Effector memory CD8-positive, alpha-beta T cell (primary cell): ENCODE measurements around the gene CDKAL1.
"Not testable (repeated sequence)": the region's sequence is repeated elsewhere in the genome, so short reads cannot be mapped to it uniquely, and the experiment has no call there.

Experiments
- ATAC-seq: fragments of 150-1000 bp; cut with Tn5 transposase; replicated peaks from 2 replicates; pipeline ENCODE4 v1.10.0; 2021; ENCODE audit warnings: mild to moderate bottlenecking, moderate library complexity
- DNase-seq, 3 experiments: peaks; one replicate each; pipeline ENCODE4 v3.0.0; 2021
- H3K27ac Mint-ChIP-seq, 2 donors: one replicate each; pipeline ENCODE4 v1.8.0; 2022; ENCODE audit warnings: mild to moderate bottlenecking in 2 of 2, mixed read lengths in 2 of 2, moderate library complexity in 2 of 2
- H3K27me3 Mint-ChIP-seq, 2 donors: one replicate each; pipeline ENCODE4 v1.8.0; 2022; ENCODE audit warnings: mixed read lengths in 2 of 2
- H3K36me3 Mint-ChIP-seq: one replicate; pipeline ENCODE4 v1.8.0; 2022; ENCODE audit warnings: mild to moderate bottlenecking, moderate library complexity, mixed read lengths; ENCODE audit not compliant: insufficient read depth
- H3K4me1 Mint-ChIP-seq, 2 donors: one replicate each; pipeline ENCODE4 v1.8.0; 2022; ENCODE audit warnings: low read depth in 2 of 2, mixed read lengths in 2 of 2
- H3K4me3 Mint-ChIP-seq, 2 donors: one replicate each; pipeline ENCODE4 v1.8.0; 2022; ENCODE audit warnings: mild to moderate bottlenecking in 2 of 2, mixed read lengths in 2 of 2, moderate library complexity in 2 of 2
- H3K9me3 Mint-ChIP-seq, 2 donors: one replicate each; pipeline ENCODE4 v1.8.0; 2022; ENCODE audit warnings: mixed read lengths in 2 of 2

CDKAL1 gene

GRCh38 chr6:21037453-21037852 is 503.2 kb downstream of the CDKAL1 start:
- H3K4me1 Mint-ChIP-seq: no peaks in the 10 kb centered on the region
- DNase-seq (no peak), ATAC-seq (no peak)
- no peak overlapping the region for H3K27ac Mint-ChIP-seq
- H3K9me3 Mint-ChIP-seq: no peaks in the 10 kb centered on the region
- no peak overlapping the region for H3K4me3 Mint-ChIP-seq
- H3K27me3 Mint-ChIP-seq: no peaks in the 10 kb centered on the region
- H3K36me3 Mint-ChIP-seq: no peaks in the 10 kb centered on the region

GRCh38 chr6:21039926-21040325 is 505.7 kb downstream of the CDKAL1 start:
- Mint-ChIP-seq H3K4me3 (no peak overlapping the region), H3K4me1 (no peaks in the 10 kb centered on the region), H3K27ac (no peak overlapping the region), H3K27me3 (no peaks in the 10 kb centered on the region), H3K36me3 (no peaks in the 10 kb centered on the region), H3K9me3 (no peaks in the 10 kb centered on the region)
- ATAC-seq (no peak), DNase-seq (no peak)

- Mint-ChIP-seq H3K9me3 (no peaks in the 10 kb centered on the region), H3K27me3 (no peaks in the 10 kb centered on the region), H3K4me3 (no peak overlapping the region), H3K4me1 (peaks cover 2 to 7% of the 10 kb centered on the region in 2 donors), H3K27ac (no peak overlapping the region), H3K36me3 (no peaks in the 10 kb centered on the region)
- DNase-seq: no peak
- ATAC-seq: no peak
Observed at GRCh38 chr6:21045135-21045700, 511.0 kb downstream of the CDKAL1 start.

- Mint-ChIP-seq H3K36me3 (no peaks in the 10 kb centered on the region), H3K27me3 (no peaks in the 10 kb centered on the region)
Observed at GRCh38 chr6:21046276-21046675, 512.0 kb downstream of the CDKAL1 start.

GRCh38 chr6:21048047-21048446 is 513.8 kb downstream of the CDKAL1 start:
- Mint-ChIP-seq H3K27ac (no peak overlapping the region), H3K9me3 (no peaks in the 10 kb centered on the region), H3K4me3 (no peak overlapping the region), H3K36me3 (no peaks in the 10 kb centered on the region), H3K27me3 (no peaks in the 10 kb centered on the region), H3K4me1 (peaks cover 2 to 7% of the 10 kb centered on the region in 2 donors)
- ATAC-seq (no peak), DNase-seq (no peak)

More at GRCh38 chr6:21046276-21046675, 512.0 kb downstream of the CDKAL1 start:
- no peaks in the 10 kb centered on the region for H3K9me3 Mint-ChIP-seq
- no peak overlapping the region for H3K4me3 Mint-ChIP-seq
- H3K4me1 Mint-ChIP-seq: peaks cover 2 to 7% of the 10 kb centered on the region in 2 donors
- H3K27ac Mint-ChIP-seq: no peak overlapping the region
- DNase-seq: no peak
- no peak for ATAC-seq

- H3K36me3 Mint-ChIP-seq: no peaks in the 10 kb centered on the region
- H3K4me3 Mint-ChIP-seq: no peak overlapping the region
- no peak overlapping the region for H3K27ac Mint-ChIP-seq
- ATAC-seq (no peak), DNase-seq (no peak)
- H3K27me3 Mint-ChIP-seq: no peaks in the 10 kb centered on the region
- H3K4me1 Mint-ChIP-seq: peaks cover 2 to 7% of the 10 kb centered on the region in 2 donors
- no peaks in the 10 kb centered on the region for H3K9me3 Mint-ChIP-seq
Observed at GRCh38 chr6:21049148-21049547, 514.9 kb downstream of the CDKAL1 start.

- H3K4me3 Mint-ChIP-seq: no peak overlapping the region
- no peaks in the 10 kb centered on the region for H3K27me3 Mint-ChIP-seq
- H3K9me3 Mint-ChIP-seq: no peaks in the 10 kb centered on the region
- H3K36me3 Mint-ChIP-seq: no peaks in the 10 kb centered on the region
- no peak for ATAC-seq
- H3K27ac Mint-ChIP-seq: no peak overlapping the region
- H3K4me1 Mint-ChIP-seq: peaks cover 2 to 7% of the 10 kb centered on the region in 2 donors
- DNase-seq: no peak
Observed at GRCh38 chr6:21049572-21049971, 515.3 kb downstream of the CDKAL1 start.

- Mint-ChIP-seq H3K9me3 (peaks cover 0 to 2% of the 10 kb centered on the region in 2 donors), H3K27me3 (no peaks in the 10 kb centered on the region), H3K27ac (no peak overlapping the region), H3K4me1 (peaks cover 2 to 7% of the 10 kb centered on the region in 2 donors), H3K4me3 (no peak overlapping the region), H3K36me3 (no peaks in the 10 kb centered on the region)
- DNase-seq (no peak), ATAC-seq (no peak)
Observed at GRCh38 chr6:21050935-21051334, 516.7 kb downstream of the CDKAL1 start.

GRCh38 chr6:21051777-21052176 is 517.5 kb downstream of the CDKAL1 start:
- Mint-ChIP-seq H3K27ac (no peak overlapping the region), H3K36me3 (no peaks in the 10 kb centered on the region), H3K4me3 (no peak overlapping the region), H3K27me3 (no peaks in the 10 kb centered on the region), H3K4me1 (peaks cover 2 to 7% of the 10 kb centered on the region in 2 donors), H3K9me3 (peaks cover 0 to 2% of the 10 kb centered on the region in 2 donors)
- DNase-seq: no peak
- no peak for ATAC-seq

- Mint-ChIP-seq H3K27ac (no peak overlapping the region), H3K4me3 (no peak overlapping the region), H3K4me1 (peaks cover 2 to 4% of the 10 kb centered on the region in 2 donors), H3K36me3 (no peaks in the 10 kb centered on the region), H3K9me3 (peaks cover 5 to 15% of the 10 kb centered on the region in 2 donors), H3K27me3 (no peaks in the 10 kb centered on the region)
- ATAC-seq (no peak), DNase-seq (no peak)
Observed at GRCh38 chr6:21053612-21054011, 519.4 kb downstream of the CDKAL1 start.

- H3K9me3 Mint-ChIP-seq: peaks cover 5 to 15% of the 10 kb centered on the region in 2 donors
- H3K27me3 Mint-ChIP-seq, ATAC-seq, H3K4me1 Mint-ChIP-seq, H3K4me3 Mint-ChIP-seq, H3K27ac Mint-ChIP-seq, DNase-seq, H3K36me3 Mint-ChIP-seq: not testable (repeated sequence)
Observed at GRCh38 chr6:21055480-21055879, 521.2 kb downstream of the CDKAL1 start.

GRCh38 chr6:21061892-21062291 is 527.6 kb downstream of the CDKAL1 start:
- Mint-ChIP-seq H3K27ac (no peak overlapping the region), H3K27me3 (no peaks in the 10 kb centered on the region), H3K36me3 (no peaks in the 10 kb centered on the region), H3K4me1 (peaks cover 2 to 4% of the 10 kb centered on the region in 2 donors), H3K9me3 (peaks cover 3 to 15% of the 10 kb centered on the region in 2 donors), H3K4me3 (no peak overlapping the region)
- ATAC-seq: no peak
- DNase-seq: no peak

GRCh38 chr6:21064756-21065340 is 530.6 kb downstream of the CDKAL1 start:
- no peak for ATAC-seq
- Mint-ChIP-seq H3K4me3 (no peak overlapping the region), H3K4me1 (no peaks in the 10 kb centered on the region), H3K27ac (no peak overlapping the region), H3K9me3 (no peaks in the 10 kb centered on the region), H3K27me3 (no peaks in the 10 kb centered on the region), H3K36me3 (no peaks in the 10 kb centered on the region)
- DNase-seq: no peak

GRCh38 chr6:21067521-21067920 is 533.3 kb downstream of the CDKAL1 start:
- Mint-ChIP-seq H3K4me3 (no peak overlapping the region), H3K4me1 (no peaks in the 10 kb centered on the region), H3K27me3 (no peaks in the 10 kb centered on the region), H3K9me3 (peaks cover 0 to 5% of the 10 kb centered on the region in 2 donors), H3K36me3 (peaks cover 4% of the 10 kb centered on the region), H3K27ac (no peak overlapping the region)
- DNase-seq (no peak), ATAC-seq (no peak)
